Colonic mucosa (tissue), 4 donors: ENCODE data around the gene COBL. TPM values are rescaled to one million over a fixed set of nuclear protein-coding genes. Genes with fewer than 3 reads are reported as not detected.
"Not testable (repeated sequence)": the region's sequence is repeated elsewhere in the genome, so short reads cannot be mapped to it uniquely, and the experiment has no call there.

Experiments used
- DNase-seq: peaks from one replicate; pipeline ENCODE4 v3.0.0-alpha.2; 2020
- H3K27ac ChIP-seq: fragments of 200-600 bp; one replicate; pipeline ENCODE4 v1.8.0; 2021
- H3K27me3 ChIP-seq: fragments of 200-600 bp; one replicate; pipeline ENCODE4 v1.8.0; 2021
- H3K36me3 ChIP-seq: fragments of 200-600 bp; one replicate; pipeline ENCODE4 v1.8.0; 2021
- H3K4me1 ChIP-seq: fragments of 200-600 bp; one replicate; pipeline ENCODE4 v1.8.0; 2021; ENCODE audit warnings: mild to moderate bottlenecking
- H3K4me3 ChIP-seq: fragments of 200-600 bp; one replicate; pipeline ENCODE4 v1.8.0; 2021
- H3K9ac ChIP-seq, 2 donors: one replicate each; pipeline ENCODE4 v1.7.0; 2013; ENCODE audit warnings: control low read depth in 2 of 2, low read depth in 2 of 2, low read length in 2 of 2
- H3K9me3 ChIP-seq: fragments of 200-600 bp; one replicate; pipeline ENCODE4 v1.8.0; 2021
- CTCF ChIP-seq: fragments of 200-600 bp; IDR thresholded peaks from one replicate; pipeline ENCODE4 v1.8.0; 2022; ENCODE audit warnings: antibody characterized with exemption, mild to moderate bottlenecking
- intact Hi-C: fragments of 100-400 bp; cut with DNase I; formaldehyde crosslinking; loops from one replicate; pipeline ENCODE4 v1.14.1; 2022
- total RNA-seq, 2 donors: library from RNA; stranded (reverse); fragmentation: NEBNext Ultra II Directional in 1 of 2; extraction: Animal tissue kit (Norgen Biotek cat#: 25700) in 1 of 2; gene quantifications; one replicate each; pipeline ENCODE4 v1.2.1, GENCODE V29; 2021
- donor health status: healthy.
- donor health status: DM: no; HTN: no; CAD: no.
- donor health status: DM: no; HTN: no; CAD: no.

Gene COBL
- total RNA-seq, 2 donors from 2014 or later = 36.8 to 49.2 TPM

DNA sequence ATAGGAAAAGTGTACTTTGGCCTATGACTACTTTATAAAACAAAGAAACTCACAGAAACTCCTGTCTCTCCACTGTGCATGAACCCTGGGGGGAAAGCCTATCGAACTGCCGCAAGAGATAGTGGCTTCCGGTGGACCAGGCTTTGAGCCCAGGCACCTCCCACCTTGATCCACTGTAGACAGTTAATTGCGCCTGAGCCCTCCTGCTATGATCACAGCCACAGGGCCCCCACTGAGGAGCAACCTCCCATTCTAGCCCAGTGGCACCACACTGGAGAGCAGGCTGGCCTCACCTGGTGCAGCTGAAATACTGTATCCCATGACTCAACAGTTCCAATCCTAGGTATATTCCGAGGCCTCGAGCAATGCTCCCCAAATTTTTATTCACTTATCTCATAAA lies 98.8 kb downstream of the COBL start:
- Histone ChIP-seq H3K4me1 (no peaks in the 10 kb centered on the region), H3K27ac (no peak overlapping the region), H3K9me3 (no peaks in the 10 kb centered on the region), H3K27me3 (no peaks in the 10 kb centered on the region), H3K9ac (no peak overlapping the region), H3K4me3 (no peak overlapping the region), H3K36me3 (no peaks in the 10 kb centered on the region)
- DNase-seq = no peak
- intact Hi-C loops = no loop called here
- no peak for TF ChIP-seq CTCF

GRCh38 chr7:51214098-51214497 lies 102.5 kb downstream of the COBL start:
- Histone ChIP-seq H3K9ac (no peak overlapping the region), H3K4me1 (no peaks in the 10 kb centered on the region), H3K9me3 (no peaks in the 10 kb centered on the region), H3K36me3 (no peaks in the 10 kb centered on the region), H3K4me3 (no peak overlapping the region), H3K27ac (no peak overlapping the region), H3K27me3 (no peaks in the 10 kb centered on the region)
- intact Hi-C loops = no loop called here
- TF ChIP-seq CTCF = no peak
- DNase-seq = no peak

- Histone ChIP-seq H3K27me3 (no peaks in the 10 kb centered on the region), H3K9ac (no peak overlapping the region), H3K4me1 (no peaks in the 10 kb centered on the region), H3K27ac (no peak overlapping the region), H3K4me3 (no peak overlapping the region), H3K36me3 (no peaks in the 10 kb centered on the region), H3K9me3 (no peaks in the 10 kb centered on the region)
- no peak for TF ChIP-seq CTCF
- no peak for DNase-seq
- intact Hi-C loops = no loop called here
Observed at GRCh38 chr7:51213618-51214017, 103.0 kb downstream of the COBL start.

- Histone ChIP-seq H3K27me3 (no peaks in the 10 kb centered on the region), H3K36me3 (no peaks in the 10 kb centered on the region), H3K9me3 (no peaks in the 10 kb centered on the region), H3K4me3 (no peak overlapping the region), H3K4me1 (no peaks in the 10 kb centered on the region), H3K27ac (no peak overlapping the region), H3K9ac (no peak overlapping the region)
- intact Hi-C loops = no loop called here
- no peak for DNase-seq
- TF ChIP-seq CTCF = no peak
Observed at GRCh38 chr7:51210766-51211165, 105.8 kb downstream of the COBL start.

DNA sequence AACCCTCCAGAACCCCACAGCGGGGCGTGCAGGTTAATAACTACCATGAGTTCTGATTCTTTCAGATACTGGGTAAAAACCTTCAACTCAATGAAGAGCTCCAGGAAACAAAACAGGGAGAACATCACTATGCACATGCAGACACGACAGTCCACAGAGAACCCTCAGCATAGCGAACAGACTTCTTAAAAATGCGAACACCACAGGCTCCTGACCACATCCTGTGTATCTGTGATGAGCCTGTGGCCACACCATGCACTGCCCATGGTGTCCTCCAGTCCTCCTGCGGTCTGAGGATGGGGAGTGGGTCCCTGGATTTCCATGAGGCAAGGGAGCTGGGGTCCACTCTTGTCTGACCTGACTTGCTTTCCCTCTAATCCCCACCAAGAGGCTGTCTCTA lies 107.2 kb downstream of the COBL start:
- no peak overlapping the region for H3K9ac ChIP-seq
- H3K4me3 ChIP-seq = no peak overlapping the region
- H3K27me3 ChIP-seq = no peaks in the 10 kb centered on the region
- H3K4me1 ChIP-seq = no peaks in the 10 kb centered on the region
- H3K27ac ChIP-seq = no peak overlapping the region
- intact Hi-C loops = no loop called here
- H3K9me3 ChIP-seq = no peaks in the 10 kb centered on the region
- no peaks in the 10 kb centered on the region for H3K36me3 ChIP-seq
- no peak for TF ChIP-seq CTCF
- no peak for DNase-seq

DNA sequence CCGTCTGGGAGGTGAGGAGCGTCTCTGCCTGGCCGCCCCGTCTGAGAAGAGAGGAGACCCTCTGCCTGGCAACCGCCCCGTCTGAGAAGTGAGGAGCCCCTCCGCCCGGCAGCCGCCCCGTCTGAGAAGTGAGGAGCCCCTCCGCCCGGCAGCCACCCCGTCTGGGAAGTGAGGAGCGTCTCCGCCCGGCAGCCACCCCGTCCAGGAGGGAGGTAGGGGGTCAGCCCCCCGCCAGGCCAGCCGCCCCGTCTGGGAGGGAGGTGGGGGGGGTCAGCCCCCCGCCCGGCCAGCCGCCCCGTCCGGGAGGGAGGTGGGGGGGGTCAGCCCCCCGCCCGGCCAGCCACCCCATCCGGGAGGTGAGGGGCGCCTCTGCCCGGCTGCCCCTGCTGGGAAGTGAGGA lies 108.5 kb downstream of the COBL start:
- H3K27me3 ChIP-seq, H3K4me1 ChIP-seq, H3K27ac ChIP-seq, DNase-seq, H3K9ac ChIP-seq, intact Hi-C loops, H3K36me3 ChIP-seq, H3K4me3 ChIP-seq, H3K9me3 ChIP-seq: not testable (repeated sequence)
